ENCODE measurements around the gene PCNT.

PCNT gene

DNA sequence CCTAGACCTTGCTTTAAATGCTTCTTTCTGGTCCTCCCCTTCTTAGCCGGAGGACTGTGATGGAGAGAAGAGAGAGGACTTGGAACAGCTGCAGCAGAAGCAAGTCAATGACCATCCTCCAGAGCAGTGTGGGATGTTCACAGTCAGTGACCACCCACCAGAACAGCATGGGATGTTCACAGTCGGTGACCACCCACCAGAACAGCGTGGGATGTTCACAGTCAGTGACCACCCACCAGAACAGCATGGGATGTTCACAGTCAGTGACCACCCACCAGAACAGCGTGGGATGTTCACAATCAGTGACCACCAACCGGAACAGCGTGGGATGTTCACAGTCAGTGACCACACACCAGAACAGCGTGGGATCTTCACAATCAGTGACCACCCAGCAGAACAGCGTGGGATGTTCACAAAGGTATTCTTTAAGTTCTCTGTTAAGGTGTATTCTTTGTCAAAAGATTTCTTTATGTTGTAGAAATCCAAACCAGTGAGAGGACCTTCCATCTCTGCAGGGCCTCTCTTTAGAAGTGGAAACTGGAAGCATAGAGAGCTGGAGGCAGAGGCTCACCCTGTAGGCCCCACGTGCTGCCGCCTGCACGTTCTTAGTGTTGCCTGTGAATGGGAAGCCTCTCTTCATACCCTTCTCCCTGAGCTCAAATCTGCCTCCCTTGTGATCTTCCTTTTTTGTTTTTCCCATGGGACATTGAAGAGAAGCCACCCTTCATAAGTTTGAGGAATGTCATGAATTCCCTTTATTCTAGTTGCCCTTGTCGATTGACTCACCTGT is 10.6 kb downstream of the PCNT start:
- no peak for FAIRE-seq

DNA sequence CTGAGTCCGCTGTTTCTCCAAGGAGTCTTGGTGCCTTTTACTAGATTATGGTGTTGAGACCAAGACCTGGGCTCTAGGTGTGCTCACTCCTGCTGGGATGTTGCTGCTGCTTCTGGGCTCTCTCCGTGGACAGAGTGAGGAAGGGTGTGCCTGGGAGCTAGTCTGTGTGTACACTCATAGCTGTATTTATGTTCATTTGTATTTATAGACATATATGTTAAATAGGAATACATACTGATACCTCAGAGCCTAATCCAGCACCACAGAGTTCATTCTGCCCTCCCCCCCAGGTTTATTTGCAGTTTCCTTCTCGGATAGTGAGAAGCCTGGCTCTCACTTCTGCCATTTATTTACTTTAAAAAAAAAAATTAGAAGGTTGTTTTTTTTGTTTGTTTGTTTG is 12.6 kb downstream of the PCNT start:
- FAIRE-seq = no peak

DNA sequence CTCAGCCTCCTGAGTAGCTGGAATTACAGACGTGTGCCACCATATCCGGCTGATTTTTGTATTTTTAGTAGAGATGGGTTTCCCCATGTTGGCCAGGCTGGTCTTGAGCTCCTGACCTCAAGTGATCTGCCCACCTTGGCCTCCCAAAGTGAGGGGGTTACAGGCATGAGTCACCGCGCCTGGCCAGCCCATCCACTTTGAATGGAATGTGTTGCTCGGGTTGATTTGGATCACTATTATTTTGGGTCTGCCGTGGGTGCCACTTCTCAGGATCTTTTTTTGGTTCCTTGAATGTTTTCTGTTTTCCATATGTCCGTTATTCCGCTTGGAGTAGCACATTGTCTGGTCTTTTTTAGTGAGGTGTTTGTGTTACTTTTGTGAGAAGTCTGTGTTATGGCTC is 17.0 kb downstream of the PCNT start:
- no peak for FAIRE-seq

DNA sequence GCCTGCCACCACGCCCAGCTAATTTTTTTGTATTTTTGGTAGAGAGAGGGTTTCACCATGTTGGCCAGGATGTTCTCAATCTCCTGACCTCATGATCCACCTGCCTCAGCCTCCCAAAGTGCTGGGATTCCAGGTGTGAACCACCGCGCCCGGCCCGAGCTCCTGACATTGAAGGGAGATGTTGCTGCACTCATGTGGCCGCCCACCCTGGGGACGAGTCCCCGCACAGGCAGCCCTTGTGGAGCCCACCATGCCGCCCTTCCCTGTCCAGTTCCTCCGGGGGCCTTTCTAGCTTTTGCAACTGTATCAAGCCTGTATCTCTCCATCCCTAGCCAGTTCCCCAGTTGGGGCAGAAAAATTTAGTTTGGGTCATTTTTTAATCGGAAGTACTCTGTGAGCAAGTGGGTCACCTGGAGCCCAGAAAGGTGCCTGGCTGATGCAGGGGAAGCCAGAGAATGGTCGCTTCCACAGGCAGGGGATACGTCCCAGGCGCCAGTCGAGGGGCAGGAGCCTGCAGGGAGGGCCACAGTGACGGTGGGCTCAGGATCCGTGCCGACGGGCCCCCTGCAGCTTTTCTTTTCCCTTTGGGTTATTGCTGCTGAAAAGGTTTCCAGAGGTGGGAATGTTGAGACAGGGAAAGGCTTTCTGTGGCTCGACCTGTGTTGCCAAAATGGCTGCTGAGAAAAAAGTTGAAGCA is 20.4 kb downstream of the PCNT start:
- no peak for FAIRE-seq

DNA sequence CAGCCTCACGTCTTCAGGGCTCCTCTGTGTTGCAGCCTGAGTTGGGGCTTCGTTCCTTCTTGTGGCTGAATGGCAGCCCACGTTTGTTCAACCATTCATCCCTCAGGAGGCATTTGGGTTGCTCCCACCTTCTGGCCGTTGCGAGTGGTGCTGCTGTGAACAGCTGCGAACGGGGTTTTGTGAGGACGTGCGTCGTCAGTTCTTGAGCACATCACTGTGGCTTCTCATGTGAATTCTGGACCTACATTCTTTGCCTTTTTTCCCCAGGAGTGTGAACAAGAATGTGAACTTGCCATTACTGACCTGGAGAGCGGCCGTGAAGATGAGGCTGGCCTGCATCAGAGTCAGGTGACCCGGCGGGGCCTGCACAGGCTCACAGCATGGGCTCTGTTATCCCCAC is 21.9 kb downstream of the PCNT start:
- FAIRE-seq = no peak

DNA sequence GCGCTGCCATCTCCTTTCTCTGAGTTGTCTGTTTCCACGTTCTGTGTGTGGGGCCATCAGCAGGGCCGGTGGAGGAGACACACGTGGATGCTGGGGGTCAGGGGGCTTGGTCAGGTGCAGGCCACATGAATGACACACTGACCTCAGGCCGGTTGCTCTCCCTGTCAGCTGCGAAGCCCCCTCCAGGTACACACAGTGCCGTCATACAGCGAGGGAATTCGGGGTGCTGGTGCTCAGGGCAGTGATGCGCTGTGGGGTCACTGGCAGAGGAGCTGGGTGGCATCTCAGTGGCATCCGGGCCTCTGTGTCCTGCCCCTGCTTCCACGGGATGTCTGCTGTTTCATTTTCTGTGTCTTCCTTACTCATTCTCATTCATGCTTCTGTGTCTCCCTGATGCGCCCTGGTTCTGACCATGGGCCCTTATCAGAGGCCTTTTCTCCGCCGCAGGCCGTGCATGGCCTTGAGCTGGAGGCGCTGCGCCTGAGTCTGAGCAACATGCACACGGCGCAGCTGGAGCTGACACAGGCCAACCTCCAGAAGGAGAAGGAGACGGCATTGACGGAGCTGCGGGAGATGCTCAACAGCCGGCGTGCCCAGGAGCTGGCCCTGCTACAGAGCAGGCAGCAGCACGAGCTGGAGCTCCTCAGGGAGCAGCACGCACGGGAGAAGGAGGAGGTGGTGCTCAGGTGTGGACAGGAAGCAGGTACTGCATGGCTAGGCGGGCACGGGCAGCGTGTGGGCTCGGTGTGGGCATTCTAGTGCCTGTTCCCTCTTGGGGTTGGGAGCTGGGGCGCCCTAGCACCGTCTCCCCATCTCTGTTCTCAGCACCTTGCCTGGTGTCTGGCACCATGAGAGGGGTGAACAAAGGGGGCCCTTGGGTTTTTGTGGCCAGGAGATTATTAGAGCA is 22.6 kb downstream of the PCNT start:
- FAIRE-seq = no peak

DNA sequence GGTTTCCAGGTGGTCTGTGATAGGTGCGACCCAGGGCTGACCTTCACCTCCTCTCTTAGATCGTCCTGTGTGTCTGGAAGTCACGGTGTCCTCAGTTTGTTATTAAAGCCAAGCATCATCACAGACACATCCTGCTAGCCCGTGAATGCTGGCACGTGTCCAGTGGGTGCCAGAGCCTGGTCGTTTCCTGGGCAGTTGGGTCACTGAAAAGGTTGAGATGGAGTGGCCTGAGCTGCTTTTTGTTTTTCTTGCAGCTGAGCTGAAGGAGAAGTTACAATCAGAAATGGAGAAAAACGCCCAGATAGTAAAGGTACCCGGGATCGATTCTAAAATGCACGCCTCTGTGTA is 23.2 kb downstream of the PCNT start:
- no peak for FAIRE-seq

DNA sequence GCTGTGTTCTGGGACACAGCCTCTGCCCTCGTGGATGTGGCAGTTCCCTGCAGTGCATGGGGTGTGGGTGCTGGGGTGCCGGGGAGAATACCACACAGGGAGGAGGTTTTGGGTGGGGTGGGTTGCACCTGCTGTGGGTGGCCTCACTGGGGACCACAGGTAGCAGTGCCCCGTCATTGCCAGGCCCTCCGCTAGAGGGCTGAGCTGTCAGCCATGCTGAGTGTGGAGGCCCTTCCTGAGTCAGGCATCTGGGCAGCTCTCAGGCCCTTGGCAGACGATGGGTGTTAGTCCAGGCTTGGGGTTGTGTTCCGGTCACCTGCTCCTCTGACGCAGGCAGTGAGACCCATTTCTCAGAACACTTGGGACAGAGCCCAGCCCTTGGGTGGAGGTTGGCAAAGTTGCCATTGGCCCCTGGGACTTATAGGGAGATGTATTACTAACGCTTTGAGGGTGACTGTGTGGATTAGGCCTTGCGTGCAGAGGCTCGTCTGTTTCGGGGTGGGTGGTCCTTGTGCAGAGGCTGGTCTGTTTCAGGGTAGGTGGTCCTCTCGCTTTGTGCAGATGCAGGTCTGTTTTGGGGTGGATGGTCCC is 23.9 kb downstream of the PCNT start:
- no peak for FAIRE-seq

DNA sequence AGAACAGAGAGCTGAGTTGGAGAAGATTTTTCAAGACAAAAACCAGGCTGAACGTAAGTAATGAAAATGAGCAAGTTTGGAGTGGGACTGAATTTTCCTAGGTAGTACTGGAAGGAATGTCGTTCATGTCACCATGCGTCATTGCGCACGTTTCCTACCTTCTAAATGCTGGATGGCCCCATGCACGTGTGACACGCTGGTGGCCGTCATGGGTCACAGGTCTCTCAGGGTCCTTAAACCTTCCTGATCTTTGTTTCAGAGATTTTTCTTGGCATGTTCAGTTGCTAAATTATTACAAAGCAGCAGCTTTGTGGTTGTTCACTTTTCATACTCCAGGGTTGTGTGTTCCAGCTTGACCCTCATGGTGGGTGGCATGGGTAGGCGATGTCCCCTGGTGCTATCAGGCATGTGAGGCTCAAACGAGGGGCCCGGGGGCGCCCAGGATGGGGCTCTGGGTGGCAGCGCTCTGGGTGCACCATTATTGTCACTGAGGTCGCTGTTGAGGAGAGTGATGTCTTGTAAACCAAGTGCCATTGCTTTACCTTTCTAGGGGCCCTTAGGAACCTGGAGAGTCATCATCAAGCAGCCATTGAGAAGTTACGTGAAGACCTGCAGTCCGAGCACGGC is 25.3 kb downstream of the PCNT start:
- FAIRE-seq = no peak

DNA sequence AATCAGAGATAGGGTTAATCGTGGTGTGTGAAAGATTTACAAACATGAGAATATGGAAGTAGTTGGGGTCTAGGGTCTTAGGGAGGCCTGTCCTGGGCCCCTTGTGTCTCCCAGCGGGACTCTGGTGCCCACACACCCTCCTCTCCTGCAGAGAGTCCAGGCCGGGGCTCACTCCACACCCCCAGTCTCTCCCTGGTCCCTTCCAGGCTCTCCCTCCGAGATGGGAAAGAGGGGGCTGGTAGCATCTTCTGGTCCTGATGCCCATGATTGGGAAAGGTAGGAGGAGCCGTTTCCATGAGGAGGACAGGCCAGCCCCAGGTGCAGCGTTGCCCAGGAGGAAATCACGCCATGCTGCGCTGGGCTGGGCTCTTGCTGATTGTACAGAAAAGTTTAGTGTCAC is 26.6 kb downstream of the PCNT start:
- no peak for FAIRE-seq

DNA sequence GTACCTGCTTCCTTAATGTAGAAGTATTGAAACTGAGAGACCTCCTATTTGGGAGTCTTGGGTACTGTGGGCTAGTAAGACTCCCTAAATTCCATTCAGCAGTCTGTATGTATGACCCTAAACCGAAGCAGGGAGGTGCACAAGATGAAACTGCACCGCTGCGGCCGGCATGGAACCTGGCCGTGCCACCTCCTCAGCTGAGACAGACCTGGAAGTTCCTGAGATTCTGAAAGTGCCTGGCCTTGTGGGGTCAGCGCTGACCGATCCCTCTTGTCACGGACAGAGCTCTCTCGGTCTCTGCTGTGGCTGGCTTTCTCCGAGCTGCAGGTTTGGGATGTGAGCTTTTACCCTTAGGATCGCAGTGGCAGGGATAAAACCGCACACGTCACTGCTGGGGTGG is 27.0 kb downstream of the PCNT start:
- FAIRE-seq = no peak

DNA sequence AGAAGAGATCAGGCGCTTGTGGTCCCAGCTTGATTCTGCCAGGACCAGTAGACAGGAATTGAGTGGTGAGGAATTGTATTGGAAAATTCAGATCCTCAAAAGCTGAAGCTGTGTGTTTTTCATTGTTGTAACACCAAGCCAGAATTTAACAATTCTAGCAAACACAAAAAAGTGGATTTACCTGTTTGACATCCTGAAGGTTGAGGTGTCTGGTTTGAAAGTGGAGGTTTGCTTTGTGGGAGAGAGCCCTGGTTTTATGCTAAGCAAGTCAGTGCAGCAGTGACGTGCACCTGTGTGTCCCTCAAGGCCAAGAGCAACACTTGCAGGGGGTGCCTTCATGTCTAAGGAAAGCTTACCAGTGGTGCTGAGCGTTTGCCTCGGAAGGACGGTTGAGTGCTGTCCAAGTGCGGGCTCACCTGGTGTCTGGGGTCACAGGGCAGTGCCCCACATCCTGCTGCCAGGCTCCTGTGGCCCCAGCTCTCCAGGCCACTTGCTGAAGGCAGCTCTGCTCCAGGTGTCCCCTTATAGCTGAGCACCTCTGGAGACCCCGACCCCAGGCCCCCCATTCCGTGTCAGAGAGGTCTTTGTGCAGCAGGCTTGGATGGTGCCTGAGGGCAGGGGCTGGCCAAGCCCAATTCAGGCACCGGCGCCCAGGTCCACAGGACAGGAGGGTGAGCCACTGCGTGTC is 27.7 kb downstream of the PCNT start:
- no peak for FAIRE-seq

DNA sequence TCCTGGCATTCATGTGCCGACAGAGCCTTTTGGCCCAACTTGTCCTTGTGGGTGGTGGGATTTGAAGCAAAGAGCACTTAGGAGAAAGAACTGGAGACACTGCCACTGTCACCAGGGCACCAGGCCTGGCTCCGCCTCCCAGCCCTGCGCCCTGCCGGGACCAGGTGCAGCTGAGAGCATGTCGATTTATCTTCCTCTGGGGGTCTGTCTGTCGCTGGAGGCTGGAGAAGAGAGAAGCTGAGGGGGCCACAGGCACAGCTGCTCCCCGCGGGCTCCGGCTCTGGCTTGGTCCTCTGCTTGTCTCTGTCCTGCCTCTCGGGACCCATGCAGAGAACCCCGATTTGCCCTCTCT is 28.2 kb downstream of the PCNT start:
- FAIRE-seq = no peak

DNA sequence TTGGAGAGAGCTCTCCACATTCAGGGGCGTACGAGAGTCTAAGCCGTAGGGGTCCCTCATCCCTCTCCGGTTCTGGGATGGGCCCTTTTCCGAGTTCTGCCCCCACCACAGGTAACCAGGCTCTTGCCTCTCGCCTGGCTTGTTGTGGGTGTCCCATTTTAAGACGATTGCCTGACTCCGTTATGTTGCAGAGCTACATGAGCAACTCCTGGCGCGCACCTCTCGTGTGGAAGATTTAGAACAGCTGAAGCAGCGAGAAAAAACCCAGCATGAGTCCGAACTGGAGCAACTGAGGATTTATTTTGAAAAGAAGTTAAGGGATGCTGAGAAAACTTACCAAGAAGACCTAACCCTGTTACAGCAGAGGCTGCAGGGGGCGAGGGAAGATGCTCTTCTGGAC is 29.0 kb downstream of the PCNT start:
- FAIRE-seq = no peak

DNA sequence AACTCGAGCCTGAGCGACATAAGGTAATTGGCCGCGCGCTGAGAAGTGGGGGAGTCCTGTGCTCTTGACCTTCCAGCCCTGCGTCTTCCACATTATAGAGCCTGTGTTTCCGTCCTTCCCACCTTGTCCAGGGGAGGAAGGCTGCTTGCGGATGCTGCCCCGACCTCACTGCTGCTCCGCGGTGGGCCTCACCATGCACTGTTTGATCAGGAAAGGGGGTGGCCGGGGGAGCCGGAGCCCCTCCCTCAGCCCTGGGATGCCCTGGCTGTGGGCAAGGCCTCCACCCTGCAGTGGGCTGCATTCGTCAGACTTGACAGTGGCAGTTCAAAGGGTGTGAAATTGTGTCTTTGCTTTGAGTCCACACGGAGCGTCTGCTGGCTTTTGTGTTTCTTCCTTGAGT is 30.1 kb downstream of the PCNT start:
- no peak for FAIRE-seq

DNA sequence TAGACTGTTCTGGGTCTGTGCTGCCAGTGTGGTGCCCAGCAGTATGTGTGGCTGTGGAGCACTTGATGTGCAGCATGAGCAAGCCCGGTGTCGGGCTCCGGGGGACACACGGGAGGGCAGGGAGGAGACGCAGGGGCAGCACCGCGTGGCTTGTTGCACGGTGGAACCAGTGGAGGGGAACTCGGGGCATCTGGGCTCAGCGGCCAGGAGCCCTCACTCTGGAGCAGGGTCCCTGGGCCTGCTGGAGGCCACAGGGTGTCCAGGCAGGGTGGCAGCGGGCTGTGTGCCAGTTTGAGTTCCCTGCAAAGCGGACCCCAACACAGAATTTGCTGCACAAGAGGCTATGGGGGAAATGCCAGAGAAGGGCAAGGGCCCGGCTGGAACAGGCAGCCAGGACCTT is 30.6 kb downstream of the PCNT start:
- FAIRE-seq = no peak

DNA sequence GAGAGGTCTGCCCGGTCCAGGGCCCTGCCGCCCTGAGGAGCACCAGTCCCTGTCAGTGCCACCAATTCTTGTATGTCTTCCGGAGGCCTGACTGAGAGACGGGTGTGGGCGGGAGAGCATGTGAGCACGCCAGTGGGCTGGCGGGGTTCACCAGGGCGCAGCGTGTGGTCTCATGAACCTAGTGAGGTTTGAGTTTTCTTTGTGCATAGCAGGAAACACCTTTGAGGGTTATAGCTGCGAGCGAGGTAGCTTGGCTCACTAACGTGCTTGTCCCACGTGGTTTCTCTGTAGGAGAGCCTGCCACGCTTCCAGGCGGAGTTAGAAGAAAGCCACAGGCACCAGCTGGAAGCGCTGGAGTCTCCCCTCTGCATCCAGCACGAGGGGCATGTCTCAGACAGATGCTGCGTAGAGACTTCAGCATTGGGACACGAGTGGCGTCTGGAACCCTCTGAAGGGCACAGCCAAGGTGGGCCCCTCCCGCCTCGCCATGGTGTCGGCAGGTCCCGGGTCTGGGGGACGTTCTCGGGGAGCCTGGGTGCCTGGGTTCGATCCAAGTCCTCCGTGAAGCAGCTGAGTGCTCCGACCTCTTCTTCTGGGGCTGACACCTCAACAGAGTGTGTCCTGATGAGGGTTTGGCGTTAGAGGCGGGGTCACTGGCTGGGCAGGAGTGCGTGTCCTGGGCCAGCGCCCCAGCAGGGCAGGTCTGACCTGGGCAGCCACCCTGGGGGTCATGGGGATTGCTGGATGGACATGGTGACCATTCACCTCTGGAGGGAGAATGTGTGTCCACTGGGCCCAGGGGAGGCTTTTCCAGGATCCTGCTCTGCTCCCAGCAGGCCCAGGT is 31.4 kb downstream of the PCNT start:
- no peak for FAIRE-seq

DNA sequence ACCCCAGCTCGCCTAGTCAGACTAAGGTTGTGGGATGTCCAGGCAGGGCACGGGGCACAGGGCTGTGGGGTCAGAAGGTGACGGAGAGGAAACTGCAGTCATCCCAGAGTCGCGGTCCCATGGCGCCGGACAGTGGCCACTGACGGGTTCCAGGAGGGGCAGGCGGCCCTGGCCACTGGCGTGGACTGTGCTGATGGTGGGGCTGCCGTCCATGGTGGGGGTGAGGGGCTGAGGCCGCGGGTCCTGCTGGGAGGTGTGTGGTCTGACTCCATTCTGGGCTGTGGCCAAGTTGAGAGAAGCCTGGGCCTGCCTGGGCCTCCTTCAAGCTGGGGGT is 32.0 kb downstream of the PCNT start:
- no peak for FAIRE-seq

DNA sequence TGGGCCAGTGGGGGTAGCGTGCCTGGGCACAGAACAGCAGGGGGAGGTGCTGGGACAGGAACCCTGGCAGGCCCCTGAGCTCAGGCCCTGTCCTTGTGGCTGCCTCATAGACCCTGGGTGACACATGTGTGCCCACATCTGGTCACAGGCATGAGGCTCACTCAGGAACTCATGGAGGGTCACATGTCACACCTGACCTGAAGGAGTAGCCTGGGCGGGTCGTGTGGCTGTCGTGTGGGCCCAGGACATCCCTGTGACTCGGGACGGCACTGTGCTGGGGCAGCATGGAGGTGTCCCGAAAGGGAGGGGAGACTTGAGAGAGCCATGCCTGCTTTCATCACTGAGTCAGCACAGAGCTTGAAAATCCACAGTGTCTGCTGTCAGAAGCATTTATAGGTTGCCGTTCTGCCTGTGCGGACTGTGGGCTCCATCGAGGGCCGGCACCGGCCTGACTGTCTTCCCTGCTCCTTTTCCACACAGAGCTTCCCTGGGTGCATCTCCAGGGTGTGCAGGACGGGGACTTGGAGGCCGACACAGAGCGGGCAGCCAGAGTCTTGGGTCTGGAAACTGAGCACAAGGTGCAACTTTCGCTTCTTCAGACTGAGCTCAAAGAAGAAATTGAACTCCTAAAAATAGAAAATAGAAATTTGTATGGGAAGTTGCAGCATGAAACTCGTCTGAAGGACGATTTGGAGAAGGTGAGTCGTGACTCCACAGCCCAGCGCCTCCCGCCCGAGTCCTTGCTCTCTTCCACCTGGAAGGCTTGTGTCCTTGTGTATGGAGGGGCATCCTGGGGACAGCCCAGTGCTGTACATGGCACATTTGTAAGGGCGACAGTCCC is 32.8 kb downstream of the PCNT start:
- no peak for FAIRE-seq

DNA sequence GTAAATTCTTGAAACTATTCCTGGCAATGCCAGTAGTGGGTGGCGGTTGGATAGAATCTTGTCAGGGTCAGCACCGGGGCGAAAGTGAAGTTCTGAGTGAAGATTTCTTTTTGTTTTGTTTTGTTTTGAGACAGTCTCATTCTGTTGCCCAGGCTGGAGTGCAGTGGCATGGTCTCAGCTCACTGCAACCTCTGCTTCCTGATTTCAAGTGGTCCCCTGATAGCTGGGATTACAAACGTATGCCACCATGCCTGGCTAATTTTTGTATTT is 33.3 kb downstream of the PCNT start:
- FAIRE-seq = no peak
